OCI-LY1 (cell line): ENCODE data around the gene PDE11A.

Experiments used
- CTCF ChIP-seq: fragments of 200-600 bp; sonication (generic), shearing (Covaris generic); IDR thresholded peaks from 2 replicates; pipeline ENCODE4 v1.5.1; 2017; ENCODE audit warnings: mild to moderate bottlenecking, antibody characterized with exemption, low read length, moderate library complexity, mixed read lengths
- EZH2 ChIP-seq: fragments of 200-600 bp; sonication (generic), shearing (Covaris generic); IDR thresholded peaks from 2 replicates; pipeline ENCODE4 v1.8.0; 2017; ENCODE audit warnings: borderline replicate concordance, mixed run types, mild to moderate bottlenecking, antibody characterized with exemption, low read length, moderate library complexity, mixed read lengths

- TF ChIP-seq CTCF = no peak
- no peak for TF ChIP-seq EZH2
These were observed 341.8 kb downstream of the PDE11A start for GRCh38 chr2:177730792-177731191.
